Activated CD4-positive, alpha-beta T cell treated with anti-CD3 and anti-CD28 coated beads for 24 hours (primary cell): ENCODE results near the gene TMEM266.
"Not testable (repeated sequence)": the region's sequence is repeated elsewhere in the genome, so short reads cannot be mapped to it uniquely, and the experiment has no call there.

ENCODE experiments used
- DNase-seq, 2 donors: peaks; one replicate each; pipeline ENCODE4 v3.0.0-alpha.2; 2020; ENCODE audit warnings: low read depth in 2 of 2

The TMEM266 gene, protein sequence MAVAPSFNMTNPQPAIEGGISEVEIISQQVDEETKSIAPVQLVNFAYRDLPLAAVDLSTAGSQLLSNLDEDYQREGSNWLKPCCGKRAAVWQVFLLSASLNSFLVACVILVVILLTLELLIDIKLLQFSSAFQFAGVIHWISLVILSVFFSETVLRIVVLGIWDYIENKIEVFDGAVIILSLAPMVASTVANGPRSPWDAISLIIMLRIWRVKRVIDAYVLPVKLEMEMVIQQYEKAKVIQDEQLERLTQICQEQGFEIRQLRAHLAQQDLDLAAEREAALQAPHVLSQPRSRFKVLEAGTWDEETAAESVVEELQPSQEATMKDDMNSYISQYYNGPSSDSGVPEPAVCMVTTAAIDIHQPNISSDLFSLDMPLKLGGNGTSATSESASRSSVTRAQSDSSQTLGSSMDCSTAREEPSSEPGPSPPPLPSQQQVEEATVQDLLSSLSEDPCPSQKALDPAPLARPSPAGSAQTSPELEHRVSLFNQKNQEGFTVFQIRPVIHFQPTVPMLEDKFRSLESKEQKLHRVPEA

DNA sequence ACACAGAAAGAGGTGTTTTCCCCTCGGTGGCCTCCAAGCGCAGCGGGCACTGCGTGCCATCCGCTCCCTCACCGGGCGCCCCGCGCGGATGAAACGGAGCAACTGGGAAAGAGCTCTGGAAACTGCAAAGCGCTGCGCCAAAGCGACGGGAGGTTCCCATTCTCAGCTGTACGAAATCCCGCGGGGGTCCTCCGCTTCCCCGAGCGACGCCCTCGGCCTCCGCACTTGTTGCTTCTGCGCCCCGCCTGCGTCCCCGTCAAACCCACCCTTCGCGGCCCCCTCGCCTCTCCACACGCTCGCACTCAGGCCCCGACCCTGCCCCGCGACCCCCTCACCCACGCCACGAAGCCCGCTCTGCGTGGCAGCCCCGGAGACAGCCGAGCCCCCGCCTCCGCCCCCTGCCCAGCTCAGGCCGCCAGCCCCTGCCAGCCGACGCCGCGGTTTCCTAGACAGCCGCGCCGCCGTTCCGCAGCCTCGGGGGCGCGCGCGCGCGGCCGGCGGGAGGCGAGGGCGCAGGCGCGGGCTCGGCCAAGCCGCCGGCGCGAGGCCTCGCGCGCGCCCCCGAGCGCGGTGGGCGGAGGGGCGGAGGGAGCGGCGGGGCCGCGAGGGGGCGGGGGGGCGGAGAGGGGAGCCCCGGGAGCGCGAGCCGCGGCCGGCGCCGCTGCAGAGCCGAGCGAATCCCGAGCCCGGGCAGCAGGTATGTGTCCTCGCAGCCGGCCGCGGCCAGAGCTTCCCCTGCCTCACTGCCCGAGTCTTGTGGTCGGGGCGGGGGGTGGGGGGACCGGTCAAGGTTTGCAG lies at the start of gene TMEM266:
Gene TMEM266, plus strand, starts transcription at position 666 of the 798 bp plus-strand sequence. CDS start 74,279 bp downstream, outside the sequence.
- peak in 1 of 2 donors; percentile 10 for DNase-seq

DNA sequence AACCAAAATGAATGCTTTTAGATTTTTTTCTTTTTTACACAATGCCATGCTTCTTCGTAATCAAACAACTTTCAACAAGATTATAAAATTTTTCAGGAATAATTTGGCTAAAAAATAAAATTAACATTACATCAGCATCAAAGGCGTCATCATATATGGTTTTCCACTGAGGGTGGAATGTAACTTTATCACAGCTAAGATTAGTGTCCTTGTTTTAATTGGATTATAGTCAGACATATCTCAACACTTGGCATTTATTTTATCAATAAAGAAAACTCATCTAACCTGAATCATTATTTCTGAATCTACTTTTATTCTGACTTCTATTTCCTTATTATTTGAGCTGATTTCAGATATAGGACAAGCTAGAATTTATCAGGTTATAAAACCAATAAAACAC lies 49.2 kb upstream of the TMEM266 start:
- no peak for DNase-seq

DNA sequence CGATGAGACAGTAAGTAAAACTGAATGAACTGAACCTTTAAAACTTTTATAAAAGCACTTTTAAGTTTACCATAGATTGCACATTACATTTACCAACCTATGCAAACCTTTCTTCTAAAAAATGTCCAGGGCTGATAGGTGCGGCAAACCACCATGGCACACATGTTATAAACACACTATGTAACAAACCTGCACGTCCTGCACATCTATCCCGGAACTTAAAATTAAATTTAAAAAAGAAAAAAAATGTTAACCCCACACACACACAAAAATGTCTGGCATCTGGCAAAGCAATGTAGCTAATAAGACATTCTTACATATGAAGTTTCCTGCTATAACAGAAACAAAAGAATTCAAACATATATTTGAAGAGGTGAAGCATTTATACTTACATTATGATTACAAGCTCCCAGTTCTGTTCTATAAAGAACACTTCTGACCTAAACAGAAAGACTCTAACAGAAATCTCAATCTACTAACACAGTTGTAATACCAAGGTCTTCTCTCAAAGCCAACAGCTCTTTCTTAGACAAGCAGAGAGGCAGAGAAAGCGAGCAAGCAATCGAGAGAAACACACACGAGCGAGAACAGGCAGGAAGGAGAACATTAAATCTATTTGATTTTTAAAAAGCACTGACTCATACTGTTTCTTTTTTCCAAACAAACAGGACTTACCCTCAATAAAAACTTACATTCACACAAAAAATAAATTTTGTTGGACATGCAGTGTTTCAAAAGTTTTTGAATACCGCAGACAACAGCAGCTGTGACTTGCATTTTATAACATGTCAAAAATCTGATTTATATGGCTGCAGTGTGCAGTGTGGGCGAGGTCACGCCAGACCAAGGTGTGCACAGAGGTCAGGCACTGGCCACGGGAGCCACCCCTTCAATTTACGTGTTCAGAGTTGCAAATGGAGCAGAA lies 47.9 kb upstream of the TMEM266 start, which contains the start of gene NRG4:
Gene NRG4, minus strand, starts transcription at position 798 of the 925 bp plus-strand sequence. CDS start 1,194 bp downstream, outside the sequence.
- no peak for DNase-seq

DNA sequence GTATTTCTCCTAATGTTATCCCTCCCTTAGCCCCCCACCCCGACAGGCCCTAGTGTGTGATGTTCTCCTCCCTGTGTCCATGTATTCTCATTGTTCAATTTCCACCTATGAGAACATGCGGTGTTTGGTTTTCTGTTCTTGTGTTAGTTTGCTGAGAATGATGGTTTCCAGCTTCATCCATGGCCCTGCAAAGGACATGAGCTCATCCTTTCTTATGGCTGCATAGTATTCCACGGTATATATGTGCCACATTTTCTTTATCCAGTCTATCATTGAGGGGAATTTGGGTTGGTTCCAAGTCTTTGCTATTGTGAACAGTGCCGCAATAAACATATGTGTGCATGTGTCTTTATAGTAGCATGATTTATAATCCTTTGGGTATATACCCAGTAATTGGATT lies 46.3 kb upstream of the TMEM266 start:
- DNase-seq, result not testable (repeated sequence)

DNA sequence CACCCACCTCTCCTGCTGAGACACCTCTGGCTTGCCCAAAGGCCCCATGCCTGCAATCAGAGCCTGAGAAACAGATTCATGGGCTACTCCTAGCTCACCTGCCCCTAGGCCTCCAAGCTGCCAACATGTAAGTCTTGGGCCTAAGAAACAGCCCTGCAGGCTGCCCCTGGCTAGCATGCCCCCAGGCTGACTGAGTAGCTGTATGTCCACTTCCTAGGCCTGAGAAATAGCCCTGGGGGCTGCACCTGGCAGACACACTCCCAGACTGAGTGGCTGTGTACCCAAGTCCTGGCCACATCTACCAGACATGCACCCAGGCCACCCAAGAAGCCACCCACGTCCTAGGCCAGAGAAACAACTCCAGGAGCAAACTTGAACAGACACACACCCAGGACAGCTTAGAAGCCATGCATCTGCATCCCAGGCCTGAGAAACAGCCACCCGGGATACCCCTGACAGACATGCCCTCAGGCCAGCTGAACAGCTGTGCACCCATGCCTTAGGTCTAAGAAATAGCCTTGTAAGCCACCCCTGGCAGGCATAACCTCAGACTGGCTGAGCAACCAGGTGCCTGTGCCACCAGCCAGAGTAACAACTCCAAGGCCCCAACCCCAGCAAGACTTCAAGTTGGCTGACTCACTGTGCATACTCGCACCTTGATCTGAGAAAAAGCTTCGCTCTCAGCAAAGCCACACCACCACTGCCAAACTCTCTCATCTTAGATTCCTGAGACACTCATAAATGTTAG lies 35.6 kb upstream of the TMEM266 start:
- DNase-seq, result no peak

DNA sequence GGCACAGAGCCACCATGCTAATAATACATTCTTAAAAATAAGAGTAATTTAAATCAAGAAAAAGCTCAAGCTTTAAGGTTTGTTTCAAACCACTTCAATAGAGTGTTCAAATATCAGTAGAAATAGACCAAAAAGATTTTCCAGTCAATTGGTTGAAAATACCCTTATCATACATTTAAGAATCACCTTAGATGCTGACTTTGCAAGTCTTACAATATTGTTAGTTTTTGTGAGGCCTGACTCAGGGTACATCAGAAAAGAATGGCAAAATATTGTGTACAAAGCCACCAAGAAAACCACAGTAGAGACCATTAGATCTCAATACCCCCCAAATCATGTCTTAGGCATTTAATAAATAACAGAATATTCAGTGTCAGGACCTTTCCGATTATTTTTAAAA lies 27.7 kb upstream of the TMEM266 start:
- DNase-seq, result no peak

DNA sequence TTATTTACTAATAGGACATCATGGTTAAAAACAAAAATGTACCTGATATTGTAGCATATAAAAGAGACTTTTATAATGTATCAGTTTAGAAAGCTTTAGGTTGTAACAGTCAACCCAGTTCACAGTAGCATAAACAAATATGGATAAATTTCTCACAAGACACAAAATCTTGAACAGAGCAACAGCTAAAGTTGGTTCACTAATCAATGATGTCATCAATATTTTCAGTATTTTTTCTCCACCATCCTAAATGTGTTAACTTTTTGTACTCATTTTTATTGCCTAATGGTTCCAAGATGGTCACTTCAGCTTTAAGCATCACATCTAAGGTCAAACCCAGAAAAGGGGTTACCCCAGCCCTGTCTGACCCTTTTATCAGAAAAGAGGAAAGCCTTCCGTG lies 26.3 kb upstream of the TMEM266 start:
- no peak for DNase-seq

DNA sequence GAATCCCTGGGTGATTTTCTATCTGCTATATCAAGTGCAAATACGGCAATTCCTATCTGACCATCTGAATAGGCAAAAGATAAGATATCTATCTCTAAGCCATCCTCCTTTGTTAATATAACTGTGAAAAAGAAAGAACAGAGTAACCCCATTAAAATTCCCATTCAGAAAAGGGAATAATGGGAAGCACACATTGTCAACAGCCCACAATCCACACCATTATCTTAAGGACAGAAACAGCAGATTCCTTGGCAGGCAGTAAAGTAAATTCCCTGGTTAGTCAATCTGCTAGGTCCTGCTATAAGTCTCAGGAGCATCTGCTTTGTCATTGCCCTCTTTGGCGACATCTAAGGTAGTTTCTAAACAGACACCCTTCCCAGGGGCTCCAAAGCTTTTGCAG lies 25.7 kb upstream of the TMEM266 start:
- no peak for DNase-seq

DNA sequence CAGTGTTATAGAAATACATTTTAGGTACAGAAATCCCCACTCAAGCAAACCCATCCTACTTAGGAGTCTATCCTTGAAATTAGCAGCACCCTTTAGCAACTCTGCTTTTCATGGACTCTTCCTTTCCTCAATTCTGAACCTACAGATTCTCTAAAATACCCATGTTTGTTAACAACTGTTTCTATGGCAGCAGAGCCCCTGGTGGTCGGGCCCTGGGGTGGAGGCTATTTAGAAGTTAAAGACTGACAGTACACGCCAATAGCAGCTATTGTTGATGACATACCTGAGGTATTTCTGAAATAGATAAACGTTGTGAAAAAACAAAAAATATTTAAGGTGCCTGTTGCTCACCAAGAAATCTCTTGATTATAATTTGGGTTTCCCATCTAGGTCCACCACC lies 24.2 kb upstream of the TMEM266 start:
- DNase-seq, result no peak

DNA sequence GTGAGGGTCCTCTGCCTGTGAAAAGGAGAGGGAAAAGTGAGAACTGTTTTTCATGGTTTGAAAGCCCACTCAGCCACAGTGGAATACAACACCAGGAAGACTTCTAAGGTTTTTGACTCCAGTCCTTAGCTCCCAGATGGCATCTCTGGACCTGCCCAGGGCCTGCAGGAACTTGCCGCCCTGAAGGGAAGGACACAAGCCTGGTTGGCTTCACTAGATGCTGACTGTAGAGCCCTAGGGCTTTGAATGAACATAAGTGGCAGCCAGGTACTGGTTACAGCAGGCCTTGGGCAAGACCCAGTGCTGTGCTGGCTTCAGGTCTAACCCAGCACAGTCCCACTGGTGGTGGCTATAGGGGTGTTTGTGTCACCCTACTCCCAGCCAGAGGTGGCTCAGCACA lies 21.3 kb upstream of the TMEM266 start:
- no peak for DNase-seq

DNA sequence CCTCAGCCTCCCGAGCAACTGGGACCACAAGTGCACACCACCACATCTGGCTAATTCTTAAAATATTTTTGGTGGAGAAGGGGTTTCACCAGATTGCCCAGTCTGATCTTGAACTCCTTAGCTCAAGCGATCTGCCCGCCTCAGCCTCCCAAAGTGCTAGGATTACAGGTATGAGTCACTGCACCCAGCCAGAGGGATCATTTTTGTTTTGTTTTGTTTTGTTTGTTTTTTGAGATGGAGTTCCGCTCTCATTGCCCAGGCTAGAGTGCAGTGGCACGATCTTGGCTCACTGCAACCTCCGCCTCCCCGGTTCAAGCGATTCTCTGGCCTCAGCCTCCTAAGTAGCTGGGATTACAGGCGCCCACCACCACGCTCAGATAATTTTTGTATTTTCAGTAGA lies 5.6 kb upstream of the TMEM266 start:
- not testable (repeated sequence) for DNase-seq

DNA sequence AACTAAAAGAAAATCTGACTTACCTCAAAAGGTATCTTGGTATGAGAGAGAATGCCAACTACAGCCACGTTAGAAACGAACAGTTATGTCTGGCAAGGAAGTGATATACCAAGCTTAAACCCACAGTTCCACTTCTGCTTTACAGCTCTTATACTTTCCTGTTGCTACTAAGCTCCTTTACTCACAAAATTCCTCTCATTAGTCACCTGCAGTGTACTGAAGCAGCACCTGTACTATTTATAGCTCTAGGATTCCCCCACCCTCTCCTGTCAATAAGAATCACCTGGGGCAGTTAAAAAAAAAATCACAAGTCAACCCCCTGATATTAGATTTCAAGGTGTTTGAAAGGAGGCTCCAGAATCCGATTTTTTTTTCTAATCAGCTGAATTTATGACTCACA lies 2.9 kb upstream of the TMEM266 start:
- DNase-seq, result no peak

DNA sequence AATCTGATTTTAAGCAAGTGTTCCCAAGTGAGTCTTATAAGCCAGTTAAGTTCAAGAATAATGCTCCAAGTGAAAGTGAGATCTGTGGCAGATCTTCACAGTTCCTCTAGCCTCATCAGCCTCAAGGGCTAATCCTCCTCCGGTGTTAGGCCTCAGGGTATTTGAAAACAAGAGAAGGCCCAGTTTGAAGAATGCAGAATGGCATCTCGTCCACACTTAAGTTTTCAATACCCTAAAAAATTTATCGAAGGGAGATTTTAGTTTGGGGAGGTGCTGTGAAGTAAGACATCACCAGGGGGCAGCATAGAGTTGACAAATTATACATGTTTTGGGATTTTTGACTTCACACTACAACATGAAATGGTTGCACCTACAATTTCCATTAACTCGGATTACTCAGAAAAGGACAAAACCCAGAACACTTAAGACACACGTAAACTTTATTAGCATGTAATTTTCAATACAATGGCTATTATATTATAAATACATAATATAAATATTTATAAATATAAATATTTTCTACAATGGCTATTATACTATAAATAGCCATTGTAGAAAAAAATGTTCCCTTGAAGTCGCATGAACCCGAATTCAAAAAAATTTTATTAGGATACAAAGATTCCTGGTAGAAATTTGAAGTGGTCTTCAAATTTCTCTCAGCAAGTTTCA lies 2.3 kb upstream of the TMEM266 start:
- peak in 1 of 2 donors; percentile 22 for DNase-seq

DNA sequence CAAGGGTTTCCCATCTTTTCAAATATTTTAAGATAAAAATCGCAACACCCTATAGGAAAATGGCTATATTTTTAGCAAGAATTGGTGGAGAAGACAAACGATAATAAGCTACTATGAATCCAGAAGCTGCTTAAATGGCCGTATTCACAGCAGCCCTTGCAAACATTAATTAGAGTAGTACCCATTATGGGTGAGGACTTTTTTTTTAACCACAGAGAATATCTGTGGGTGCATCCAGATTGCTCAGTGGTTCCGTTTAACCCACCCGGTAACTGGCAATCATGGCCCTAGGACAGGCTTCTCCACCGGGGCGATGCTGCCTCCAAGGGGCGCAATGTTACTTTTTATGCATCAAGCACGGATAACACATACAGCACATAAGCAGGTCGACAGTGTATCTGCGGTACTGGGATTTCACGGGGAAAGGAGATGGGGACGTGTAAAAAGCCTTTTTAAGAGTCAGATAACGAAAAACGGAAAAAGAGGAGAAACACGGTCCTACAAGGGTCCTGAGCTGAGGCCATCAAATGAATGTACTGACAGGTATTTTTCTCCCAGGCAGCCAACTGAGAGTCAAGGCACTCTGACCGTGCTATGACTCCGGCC lies 968 bp upstream of the TMEM266 start:
- DNase-seq, result peak in 1 of 2 donors; percentile 18

DNA sequence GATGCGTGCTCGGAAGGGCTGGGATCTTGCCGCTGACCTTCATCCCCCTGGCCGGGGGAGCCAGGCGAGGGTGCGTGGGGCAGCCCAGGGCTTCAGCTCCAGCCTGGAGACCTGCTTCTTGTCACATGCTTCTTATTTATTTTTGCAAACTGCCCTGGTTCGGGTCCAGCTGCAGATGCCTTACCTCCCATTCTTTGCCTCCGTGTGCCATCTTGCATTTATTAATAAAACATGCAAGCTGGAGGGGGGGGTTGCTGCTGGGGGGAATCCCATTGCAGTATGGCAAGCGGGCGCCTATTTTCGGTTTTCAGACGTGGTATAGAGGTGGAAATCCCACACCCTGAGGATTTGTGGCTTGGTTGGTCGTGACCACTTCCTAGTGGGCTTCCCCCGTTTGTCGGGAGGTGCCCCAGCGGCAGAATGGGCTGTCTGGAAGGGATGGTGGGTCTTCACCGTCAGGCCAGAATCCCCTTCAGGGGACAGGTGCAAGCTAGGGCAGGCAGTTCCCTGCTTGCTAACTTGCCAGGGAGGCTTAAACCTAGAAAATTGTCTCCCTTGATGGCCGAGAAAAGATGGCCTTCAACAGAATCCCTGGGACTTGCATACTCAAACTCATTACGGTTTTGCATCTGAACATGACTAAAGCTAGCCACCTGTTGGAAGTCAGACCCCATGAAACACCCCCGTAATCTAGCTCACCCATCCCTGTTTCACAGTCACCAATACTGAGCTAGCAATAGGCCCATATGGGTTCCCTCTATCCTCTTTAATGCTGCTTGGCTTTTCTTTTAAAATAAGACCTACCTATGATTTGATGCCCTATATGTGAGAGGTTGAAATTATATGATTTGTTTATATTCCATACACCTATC lies 569 bp downstream of the TMEM266 start:
- DNase-seq, result peak in 1 of 2 donors; percentile 10

DNA sequence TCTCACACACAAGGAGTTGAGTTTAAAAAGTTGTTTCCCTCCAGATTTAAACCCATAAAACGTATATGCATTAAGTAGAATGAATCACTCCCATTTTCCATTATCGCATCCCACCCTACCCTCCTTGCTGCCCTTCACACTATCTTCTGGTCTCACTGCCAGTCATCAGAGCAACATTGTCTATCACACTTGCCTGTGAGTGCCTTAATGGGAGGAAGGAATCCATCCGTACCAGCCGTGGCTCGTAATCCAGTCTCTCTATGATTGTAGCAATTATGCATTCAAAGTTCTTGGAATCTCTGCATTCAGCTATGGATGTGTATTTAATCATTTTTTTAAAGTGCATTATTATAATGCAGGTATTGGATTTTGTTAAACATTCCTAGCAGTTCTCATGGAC lies 1.9 kb downstream of the TMEM266 start:
- no peak for DNase-seq

DNA sequence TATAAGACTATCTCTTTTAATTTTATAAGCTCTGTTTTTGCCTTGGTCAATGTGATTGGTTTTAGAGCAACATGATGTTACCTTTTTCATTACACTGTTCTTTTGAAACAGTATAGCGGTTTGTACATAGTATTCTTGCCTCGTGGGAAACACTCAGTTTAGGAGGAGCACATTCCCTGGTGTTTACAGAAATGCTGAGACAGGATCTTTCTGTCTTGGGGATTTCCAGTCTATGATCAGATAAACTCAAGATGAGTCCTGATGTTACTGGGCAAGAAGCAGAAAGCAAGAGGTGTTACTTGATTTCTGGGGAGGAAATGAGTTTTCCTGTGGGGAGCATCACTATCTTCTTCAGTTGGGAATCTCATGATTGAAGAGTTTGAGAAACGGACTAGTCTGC lies 2.5 kb downstream of the TMEM266 start:
- DNase-seq, result no peak

DNA sequence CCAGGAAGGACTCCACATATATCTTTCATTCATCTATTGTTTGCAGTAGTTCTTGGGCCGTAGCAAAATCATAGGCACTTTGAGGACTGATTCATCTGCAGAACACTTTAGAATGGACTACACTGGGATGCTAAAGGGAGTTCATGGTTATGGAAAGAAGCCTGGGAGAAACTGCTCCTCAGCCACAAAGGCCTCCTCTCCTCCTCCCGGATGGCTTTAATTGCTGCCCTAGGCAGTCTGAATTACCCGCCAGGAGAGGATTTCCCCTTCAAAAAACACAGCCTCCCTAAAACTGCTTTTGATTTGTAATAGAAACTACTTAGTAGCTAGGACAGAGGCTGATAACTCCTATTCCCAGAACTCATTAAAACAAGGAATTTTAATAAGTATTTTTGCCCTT lies 4.6 kb downstream of the TMEM266 start:
- DNase-seq, result no peak

DNA sequence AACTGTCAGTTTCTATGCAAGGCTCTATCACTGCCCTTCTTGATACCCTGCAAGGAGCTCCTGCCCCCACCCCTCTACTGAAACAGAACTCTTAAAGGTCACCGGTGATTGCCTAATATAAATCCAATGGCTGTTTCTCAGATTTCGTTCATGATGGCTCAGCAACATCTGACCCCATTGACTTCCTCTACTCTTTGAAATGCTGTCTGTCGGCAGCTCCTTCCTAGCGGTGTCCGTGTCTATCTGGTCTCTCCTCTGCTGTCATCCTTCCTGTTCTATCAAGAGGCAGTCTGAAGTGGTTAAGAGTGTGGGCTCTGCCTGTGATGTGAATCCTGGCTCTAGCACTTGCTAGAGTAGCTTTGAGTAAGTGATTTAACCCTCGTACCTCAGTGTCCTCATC lies 5.5 kb downstream of the TMEM266 start:
- no peak for DNase-seq
